Measurements from ENCODE around the gene ATP6V0A1. TPM values are rescaled to one million over a fixed set of nuclear protein-coding genes. Genes with fewer than 3 reads are reported as not detected.

Gene ATP6V0A1
- total RNA-seq, 2 donors from 2014 or later: 78.0 to 80.3 TPM

GRCh38 chr17:42568341-42569111 lies 109.8 kb downstream of the ATP6V0A1 start:
- Histone ChIP-seq H3K9me3 (no peaks in the 10 kb centered on the region), H3K4me1 (replicated peaks) (peaks cover 20% of the 10 kb centered on the region), H3K36me3 (peaks cover 8% of the 10 kb centered on the region in 2 donors), H3K27me3 (replicated peaks; ENCODE audit: insufficient read depth) (no peaks in the 10 kb centered on the region), H3K27ac (no peak overlapping the region), H3K4me3 (no peak overlapping the region)
- intact Hi-C loops (cut with DNase I): no loop called here
- 88% methylated on average over 14 of the region's 14 CpGs for WGBS
- no peak for DNase-seq (ENCODE audit: low spot score)
- no peak for TF ChIP-seq POLR2AphosphoS5 (IDR thresholded peaks at IDR 0.05)
- no peak for TF ChIP-seq POLR2A (IDR thresholded peaks at IDR 0.05)
- TF ChIP-seq, protein P1, sequence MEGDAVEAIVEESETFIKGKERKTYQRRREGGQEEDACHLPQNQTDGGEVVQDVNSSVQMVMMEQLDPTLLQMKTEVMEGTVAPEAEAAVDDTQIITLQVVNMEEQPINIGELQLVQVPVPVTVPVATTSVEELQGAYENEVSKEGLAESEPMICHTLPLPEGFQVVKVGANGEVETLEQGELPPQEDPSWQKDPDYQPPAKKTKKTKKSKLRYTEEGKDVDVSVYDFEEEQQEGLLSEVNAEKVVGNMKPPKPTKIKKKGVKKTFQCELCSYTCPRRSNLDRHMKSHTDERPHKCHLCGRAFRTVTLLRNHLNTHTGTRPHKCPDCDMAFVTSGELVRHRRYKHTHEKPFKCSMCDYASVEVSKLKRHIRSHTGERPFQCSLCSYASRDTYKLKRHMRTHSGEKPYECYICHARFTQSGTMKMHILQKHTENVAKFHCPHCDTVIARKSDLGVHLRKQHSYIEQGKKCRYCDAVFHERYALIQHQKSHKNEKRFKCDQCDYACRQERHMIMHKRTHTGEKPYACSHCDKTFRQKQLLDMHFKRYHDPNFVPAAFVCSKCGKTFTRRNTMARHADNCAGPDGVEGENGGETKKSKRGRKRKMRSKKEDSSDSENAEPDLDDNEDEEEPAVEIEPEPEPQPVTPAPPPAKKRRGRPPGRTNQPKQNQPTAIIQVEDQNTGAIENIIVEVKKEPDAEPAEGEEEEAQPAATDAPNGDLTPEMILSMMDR (IDR thresholded peaks at IDR 0.05): no peak

- Histone ChIP-seq H3K36me3 (peaks cover 0 to 8% of the 10 kb centered on the region in 2 donors), H3K4me3 (no peak overlapping the region), H3K4me1 (replicated peaks) (peaks cover 9% of the 10 kb centered on the region), H3K27ac (peak overlapping the region in 1 of 2 donors; percentile 50), H3K27me3 (replicated peaks; ENCODE audit: insufficient read depth) (no peaks in the 10 kb centered on the region), H3K9me3 (no peaks in the 10 kb centered on the region)
- peak; percentile 42 for DNase-seq (ENCODE audit: low spot score)
- intact Hi-C loops (cut with DNase I): no loop called here
- 59% methylated on average over 12 of the region's 12 CpGs for WGBS
- TF ChIP-seq POLR2AphosphoS5 (IDR thresholded peaks at IDR 0.05): no peak
- no peak for TF ChIP-seq POLR2A (IDR thresholded peaks at IDR 0.05)
- TF ChIP-seq, protein P1 (IDR thresholded peaks at IDR 0.05): no peak
Observed at GRCh38 chr17:42571435-42572225, 113.0 kb downstream of the ATP6V0A1 start.

Small RNAs within 50 kb of the gene (microRNA-seq; reads per million reads assigned to microRNA genes)
- gene MIR5010: 5.5 reads per million, percentile 44 among the genes with 10 or more reads in this experiment
- gene MIR548AT: not detected

Small RNAs within 50 kb of the gene (small RNA-seq; reads per million reads assigned to genes)
- gene MIR548AT (0 reads per million in 2 donors), gene RNU7-97P (0 reads per million in 2 donors)

Other genes starting within 250 kb of the ATP6V0A1 start
- gene STAT5B, start 182.5 kb upstream of the ATP6V0A1 start, total RNA-seq: 10 to 100 TPM; 58.0 to 83.8 TPM
- gene STAT5A, start 170.4 kb upstream of the ATP6V0A1 start, total RNA-seq: 10 to 100 TPM; 31.1 to 45.8 TPM
- 100 to 1,000 TPM; 188 to 230 TPM for gene STAT3, start 70.4 kb upstream of the ATP6V0A1 start, total RNA-seq
- 100 to 1,000 TPM; 214 to 220 TPM for gene CAVIN1, start 35.6 kb upstream of the ATP6V0A1 start, total RNA-seq
- 100 to 1,000 TPM in 1 of 2 donors, 10 to 100 TPM in 1; 81.5 to 123 TPM for gene NAGLU, start 77.4 kb downstream of the ATP6V0A1 start, total RNA-seq
- 10 to 100 TPM in 1 of 2 donors, 1 to 10 TPM in 1; 4.1 to 16.2 TPM for gene HSD17B1, start 94.0 kb downstream of the ATP6V0A1 start, total RNA-seq
- 10 to 100 TPM; 52.6 to 80.5 TPM for gene COASY, start 103.3 kb downstream of the ATP6V0A1 start, total RNA-seq
- gene MLX, start 108.2 kb downstream of the ATP6V0A1 start, total RNA-seq: 10 to 100 TPM; 28.1 to 52.3 TPM
- 10 to 100 TPM in 1 of 2 donors, 1 to 10 TPM in 1; 2.9 to 11.2 TPM for gene PSMC3IP, start 118.9 kb downstream of the ATP6V0A1 start, total RNA-seq
- 100 to 1,000 TPM in 1 of 2 donors, 10 to 100 TPM in 1; 92.8 to 126 TPM for gene RETREG3, start 150.5 kb downstream of the ATP6V0A1 start, total RNA-seq
- gene TUBG1, start 150.8 kb downstream of the ATP6V0A1 start, total RNA-seq: 10 to 100 TPM; 38.7 to 78.4 TPM
- 10 to 100 TPM; 36.8 to 57.7 TPM for gene TUBG2, start 200.4 kb downstream of the ATP6V0A1 start, total RNA-seq
- gene PLEKHH3, start 218.1 kb downstream of the ATP6V0A1 start, total RNA-seq: 100 to 1,000 TPM in 1 of 2 donors, 10 to 100 TPM in 1; 87.4 to 102 TPM
- gene CCR10, start 223.0 kb downstream of the ATP6V0A1 start, total RNA-seq: 1 to 10 TPM; 1.2 to 10.0 TPM
- 1 to 10 TPM; 1.9 to 9.9 TPM for gene CNTNAP1, start 223.7 kb downstream of the ATP6V0A1 start, total RNA-seq